ENCODE results near the gene ERP44.

The ERP44 gene

GRCh38 chr9:100020121-100020795 lies 78.5 kb downstream of the ERP44 start:
- no peak for DNase-seq (ENCODE audit: low spot score)
- no peak for TF ChIP-seq CTCF (IDR thresholded peaks at IDR 0.05; ENCODE audit: extremely low read depth, insufficient read depth, missing control alignments)
- in situ Hi-C loops (cut with MboI; ENCODE audit: low pct_unique_long_range_greater_than_20kb, low sequenced_read_pairs, unreplicated experiment), result loop anchor here (25.0 kb wide), 2 partner anchors 733 to 833 kb away; no protein-coding TSS in a partner anchor

GRCh38 chr9:100019541-100019940 lies 79.3 kb downstream of the ERP44 start:
- no peak for DNase-seq (ENCODE audit: low spot score)
- TF ChIP-seq CTCF (IDR thresholded peaks at IDR 0.05; ENCODE audit: extremely low read depth, insufficient read depth, missing control alignments), result no peak
- in situ Hi-C loops (cut with MboI; ENCODE audit: low pct_unique_long_range_greater_than_20kb, low sequenced_read_pairs, unreplicated experiment), result loop anchor here (10.0 to 25.0 kb wide), 3 partner anchors 185 to 832 kb away; no protein-coding TSS in a partner anchor

- in situ Hi-C loops (cut with MboI; ENCODE audit: low pct_unique_long_range_greater_than_20kb, low sequenced_read_pairs, unreplicated experiment), result loop anchor here (10.0 to 25.0 kb wide), 3 partner anchors 180 to 828 kb away; no protein-coding TSS in a partner anchor
- DNase-seq (ENCODE audit: low spot score), result no peak
- TF ChIP-seq CTCF (IDR thresholded peaks at IDR 0.05; ENCODE audit: extremely low read depth, insufficient read depth, missing control alignments), result no peak
Observed at GRCh38 chr9:100014846-100015245, 84.0 kb downstream of the ERP44 start.

- TF ChIP-seq CTCF (IDR thresholded peaks at IDR 0.05; ENCODE audit: extremely low read depth, insufficient read depth, missing control alignments), result no peak
- in situ Hi-C loops (cut with MboI; ENCODE audit: low pct_unique_long_range_greater_than_20kb, low sequenced_read_pairs, unreplicated experiment), result loop anchor here (10.0 to 25.0 kb wide), 3 partner anchors 179 to 826 kb away; no protein-coding TSS in a partner anchor
- no peak for DNase-seq (ENCODE audit: low spot score)
Observed at GRCh38 chr9:100013573-100013972, 85.2 kb downstream of the ERP44 start.

- TF ChIP-seq CTCF (IDR thresholded peaks at IDR 0.05; ENCODE audit: extremely low read depth, insufficient read depth, missing control alignments), result no peak
- no peak for DNase-seq (ENCODE audit: low spot score)
- in situ Hi-C loops (cut with MboI; ENCODE audit: low pct_unique_long_range_greater_than_20kb, low sequenced_read_pairs, unreplicated experiment), result loop anchor here (10.0 to 25.0 kb wide), 3 partner anchors 177 to 825 kb away; no protein-coding TSS in a partner anchor
Observed at GRCh38 chr9:100012279-100012678, 86.5 kb downstream of the ERP44 start.

GRCh38 chr9:100011062-100011681 lies 87.6 kb downstream of the ERP44 start:
- peak; percentile 60 for TF ChIP-seq CTCF (IDR thresholded peaks at IDR 0.05; ENCODE audit: extremely low read depth, insufficient read depth, missing control alignments)
- in situ Hi-C loops (cut with MboI; ENCODE audit: low pct_unique_long_range_greater_than_20kb, low sequenced_read_pairs, unreplicated experiment), result loop anchor here (10.0 to 25.0 kb wide), 3 partner anchors 176 to 824 kb away; no protein-coding TSS in a partner anchor
- peak; percentile 47 for DNase-seq (ENCODE audit: low spot score)
